Stromal cell of bone marrow (primary cell): ENCODE measurements around the gene BMPER.

Experiments used
- DNase-seq: peaks from one replicate; pipeline ENCODE4 v3.0.0-alpha.2; 2012; ENCODE audit warnings: low read depth

BMPER gene

GRCh38 chr7:33905389-33906032 is at the start of gene BMPER:
Gene BMPER (plus strand): TSS chr7:33905539. CDS start chr7:33905614, 75 bp downstream.
- DNase-seq: no peak

DNA sequence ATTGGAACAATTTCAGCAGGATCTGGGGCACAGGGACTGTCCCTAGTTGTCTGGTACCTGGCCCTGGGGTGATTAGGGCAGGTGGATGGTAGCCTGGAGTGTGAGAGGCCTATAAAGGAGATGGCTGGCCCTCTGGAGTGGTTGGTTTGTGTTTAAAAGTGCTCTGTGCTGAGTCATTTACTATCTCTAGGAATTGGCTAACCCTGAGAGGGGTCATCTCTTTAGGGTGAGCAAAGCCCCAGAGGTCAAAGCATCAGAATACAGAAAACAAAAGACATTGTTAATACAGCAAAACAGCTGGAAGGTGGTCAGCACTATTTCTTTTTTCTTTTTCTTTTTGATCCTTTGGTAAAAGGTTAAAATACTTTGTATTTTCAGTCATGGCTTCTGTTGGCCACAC is 43.4 kb upstream of the BMPER start:
- no peak for DNase-seq

GRCh38 chr7:33862946-33863814 is 42.2 kb upstream of the BMPER start:
- no peak for DNase-seq

DNA sequence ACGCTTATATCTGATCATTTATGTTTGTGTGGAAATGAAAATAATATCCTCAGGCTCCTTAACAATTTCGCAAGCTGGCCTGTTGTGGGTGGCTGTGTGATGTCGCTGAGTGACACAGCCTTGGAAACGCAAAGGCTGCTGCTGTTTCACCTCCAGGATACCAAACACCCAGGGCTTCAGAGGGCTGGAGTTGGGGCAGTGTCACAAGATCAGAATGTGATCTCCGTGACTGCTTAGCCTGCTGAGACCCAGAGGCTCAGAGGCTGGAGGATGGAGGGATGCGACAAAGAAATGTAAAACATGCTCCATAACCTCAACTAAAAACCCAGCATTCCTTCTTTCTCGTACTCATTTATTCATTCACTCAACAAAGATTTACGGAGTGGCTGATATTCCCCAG is 37.2 kb upstream of the BMPER start:
- peak; percentile 61 for DNase-seq

DNA sequence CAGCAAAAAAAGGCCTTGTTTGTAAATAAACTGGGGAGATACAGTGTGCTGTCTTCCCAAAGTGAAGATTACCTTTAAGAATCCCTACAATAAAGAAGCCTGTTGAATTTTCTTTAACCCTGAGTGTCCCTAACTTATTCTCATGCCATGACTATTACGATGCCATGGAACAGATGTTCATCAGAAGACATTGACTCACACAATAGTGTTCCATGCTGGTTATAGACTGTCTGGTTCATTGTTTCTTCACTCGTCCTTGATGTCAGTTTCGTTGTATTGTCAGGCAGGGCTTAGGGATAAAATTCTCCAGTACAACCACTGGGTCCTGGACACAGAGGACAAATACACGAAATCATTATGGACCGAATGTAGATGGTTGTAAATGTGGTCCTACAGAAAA is 36.2 kb upstream of the BMPER start:
- DNase-seq: no peak

DNA sequence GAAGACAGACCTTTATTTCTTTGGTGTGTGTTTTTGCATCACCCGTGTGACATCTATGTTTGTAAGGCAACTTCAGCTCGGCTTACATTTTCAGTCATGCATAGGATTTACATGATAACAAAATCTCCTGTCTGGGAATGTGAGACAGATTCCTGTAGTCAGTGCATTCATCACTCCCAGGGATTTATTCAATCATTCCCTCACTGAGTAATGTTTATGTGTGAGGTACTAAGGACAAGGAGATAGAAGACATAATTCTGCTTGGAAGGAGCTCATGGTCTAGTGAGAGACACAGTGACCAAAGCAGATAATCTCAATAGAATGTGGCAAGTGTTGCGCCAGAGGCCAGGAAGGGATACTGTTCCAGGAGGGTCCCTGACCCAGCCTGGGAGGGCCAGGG is 35.2 kb upstream of the BMPER start:
- DNase-seq: no peak

GRCh38 chr7:33872870-33873269 is 32.5 kb upstream of the BMPER start:
- no peak for DNase-seq

GRCh38 chr7:33873518-33873917 is 31.8 kb upstream of the BMPER start:
- no peak for DNase-seq

GRCh38 chr7:33873981-33874750 is 31.2 kb upstream of the BMPER start:
- DNase-seq: no peak

- DNase-seq: peak; percentile 96
Observed at GRCh38 chr7:33874943-33875342, 30.4 kb upstream of the BMPER start.

DNA sequence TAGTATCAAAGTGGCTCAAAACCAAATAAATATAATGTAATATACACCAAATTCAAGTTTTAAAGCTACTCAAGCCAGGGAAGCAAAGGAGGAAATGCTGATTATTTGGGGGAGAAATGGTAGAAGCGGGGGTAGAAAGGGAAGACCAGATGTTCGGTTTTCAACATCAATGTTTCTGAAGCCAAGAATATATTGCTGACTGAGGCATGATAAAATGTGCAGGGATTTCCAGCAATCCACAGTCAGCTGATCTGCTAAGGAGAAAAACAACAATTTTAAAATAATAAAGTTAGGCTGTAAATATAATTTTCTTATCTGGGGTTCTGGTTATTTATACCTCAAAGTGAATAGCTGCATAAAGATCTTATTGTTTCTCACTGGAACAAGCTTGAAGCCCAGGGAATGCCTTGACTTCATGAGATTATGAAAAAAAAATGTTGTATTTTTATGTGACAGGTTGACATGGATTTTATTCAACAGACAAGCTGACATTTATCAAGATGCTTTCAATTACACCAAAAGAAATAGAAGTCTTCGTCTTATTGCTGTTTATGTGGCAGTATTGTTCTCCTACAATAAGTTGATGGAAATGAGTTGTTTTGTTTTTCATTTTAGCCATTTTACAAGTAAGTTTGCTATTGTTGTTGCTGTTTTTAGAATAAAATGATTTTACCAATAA is 28.6 kb upstream of the BMPER start:
- DNase-seq: no peak

GRCh38 chr7:33880787-33881186 is 24.6 kb upstream of the BMPER start:
- no peak for DNase-seq

DNA sequence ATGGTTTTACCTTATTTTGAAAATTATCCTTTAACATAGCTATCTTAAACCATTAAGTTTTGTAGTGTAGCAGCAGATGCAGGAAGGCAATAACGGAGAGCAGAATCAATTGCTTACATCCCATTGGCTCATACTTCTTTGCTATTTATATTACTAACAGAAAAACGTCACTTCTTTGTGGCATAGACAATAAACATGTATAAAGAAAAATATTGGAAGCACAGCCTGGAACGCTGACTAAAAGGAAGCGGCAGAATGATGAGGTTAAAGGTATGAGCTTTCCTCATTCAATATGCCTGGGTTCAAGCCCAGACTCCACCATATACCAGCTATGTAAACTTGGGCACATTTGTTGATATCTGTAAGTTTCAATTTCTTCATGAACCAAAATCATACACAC is 24.0 kb upstream of the BMPER start:
- no peak for DNase-seq

DNA sequence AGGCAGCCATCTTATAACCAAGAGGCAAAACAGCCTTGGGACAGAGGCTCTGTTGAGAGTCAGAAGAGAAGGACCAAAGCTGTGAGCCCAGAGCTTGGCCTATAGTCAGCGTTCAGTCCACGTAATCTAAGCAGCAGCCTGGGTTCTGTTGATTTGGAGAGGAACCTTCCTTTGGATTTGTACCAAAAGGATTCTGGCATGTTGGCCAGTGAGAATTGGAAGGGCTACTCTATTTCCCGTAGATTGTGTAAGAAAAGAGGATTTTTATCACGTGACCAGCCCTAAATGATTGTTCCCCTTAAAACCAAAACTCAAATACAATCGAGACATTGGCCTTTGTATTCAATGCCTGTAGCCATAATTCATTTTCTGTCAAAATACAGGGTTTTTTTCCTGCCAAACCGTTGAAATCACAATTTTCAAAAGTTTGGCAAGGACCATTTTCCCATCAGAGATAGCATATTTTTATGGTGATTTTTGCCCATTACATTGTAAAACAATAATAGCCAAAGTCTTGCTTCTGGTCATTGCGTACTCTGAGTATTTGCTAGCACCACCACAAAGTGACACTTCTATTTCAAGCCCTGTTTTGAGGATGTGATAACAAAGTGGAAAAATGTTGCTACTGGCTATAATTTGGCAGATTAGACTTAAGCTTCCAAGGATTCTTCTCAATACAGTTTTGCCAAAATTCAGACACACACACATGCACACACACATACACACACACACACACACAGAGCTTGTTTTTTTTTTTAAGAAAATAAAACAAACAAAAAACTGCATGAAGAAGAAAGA is 23.1 kb upstream of the BMPER start:
- DNase-seq: peak; percentile 65

GRCh38 chr7:33882950-33883670 is 22.2 kb upstream of the BMPER start:
- no peak for DNase-seq

DNA sequence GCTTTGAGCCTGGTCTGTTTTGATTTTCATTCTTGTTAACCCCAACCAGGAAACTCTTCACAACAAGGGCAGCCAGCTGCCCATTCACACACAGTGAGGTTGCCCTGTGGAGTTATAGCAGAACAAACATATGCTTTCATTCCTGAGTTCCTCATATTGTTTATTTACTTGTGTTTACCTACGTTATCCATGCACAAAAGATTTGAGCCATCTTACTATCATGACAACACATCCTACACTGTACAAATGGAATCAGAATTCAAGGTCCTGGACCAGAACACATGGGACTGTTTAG is 21.7 kb upstream of the BMPER start:
- no peak for DNase-seq

DNA sequence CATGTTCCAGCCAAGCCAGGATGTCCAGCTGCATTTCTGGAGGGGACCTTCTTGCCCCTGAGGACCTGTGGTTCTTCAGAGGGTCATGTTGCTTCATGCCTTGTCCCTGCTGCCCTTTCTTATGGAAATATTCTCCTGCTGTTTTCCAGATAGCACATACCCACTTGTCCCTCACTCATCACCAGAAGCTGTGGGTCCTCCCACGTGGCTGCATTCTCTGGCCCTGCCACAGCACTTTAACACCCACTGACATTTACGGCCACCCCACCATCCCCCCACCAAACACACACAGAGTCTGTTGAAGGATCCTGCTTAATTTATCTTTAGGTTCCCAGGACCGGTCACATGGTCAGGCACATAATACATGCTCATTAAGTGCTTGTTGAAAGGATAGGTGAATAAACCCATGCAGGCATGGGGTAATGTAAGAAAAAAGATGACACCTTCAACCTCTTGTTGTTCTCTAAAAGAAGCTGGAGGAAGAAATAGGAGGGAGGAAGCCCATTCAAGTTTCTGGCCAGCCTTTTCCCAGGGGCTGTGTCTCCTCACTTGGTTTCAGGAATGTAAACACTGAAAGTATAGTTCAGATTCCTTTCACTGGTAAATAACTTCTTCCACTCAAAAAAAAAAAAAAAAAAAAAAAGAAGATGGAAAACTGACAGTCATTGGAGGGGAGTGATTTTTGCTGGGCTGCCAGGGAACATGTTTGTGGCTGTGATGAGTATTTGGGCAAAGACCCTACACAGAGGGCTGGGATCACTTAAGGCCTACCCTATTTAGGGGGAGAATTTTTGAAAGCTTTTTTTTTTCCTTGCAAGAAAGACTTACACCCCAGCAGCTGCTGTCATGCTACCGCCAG is 19.8 kb upstream of the BMPER start:
- no peak for DNase-seq

DNA sequence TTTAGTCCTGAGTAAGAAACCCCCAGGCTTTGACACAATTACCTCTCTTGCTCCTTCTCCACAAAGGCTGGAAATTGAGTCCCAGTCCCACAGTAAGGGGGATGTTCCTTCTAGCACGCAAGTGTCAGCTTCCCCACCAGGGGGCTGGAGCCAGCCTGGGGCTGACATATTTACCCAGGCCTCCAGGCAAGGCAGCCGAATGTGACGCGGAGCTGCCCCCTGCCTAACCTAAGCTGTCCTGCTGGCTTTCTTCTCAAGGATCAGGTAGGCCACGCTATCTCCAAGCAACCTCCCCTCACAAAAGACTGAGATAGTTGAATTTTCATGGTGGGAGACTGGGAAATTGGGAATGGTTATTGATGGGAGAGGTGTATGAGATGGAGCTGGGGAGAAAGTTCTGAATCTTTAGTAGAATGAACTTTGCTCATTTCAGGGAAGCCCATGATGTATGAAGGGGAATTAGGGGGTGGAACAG is 19.2 kb upstream of the BMPER start:
- DNase-seq: no peak

- no peak for DNase-seq
Observed at GRCh38 chr7:33887266-33887975, 17.9 kb upstream of the BMPER start.
